Measurements from ENCODE around the gene GABRP.

Gene GABRP

DNA sequence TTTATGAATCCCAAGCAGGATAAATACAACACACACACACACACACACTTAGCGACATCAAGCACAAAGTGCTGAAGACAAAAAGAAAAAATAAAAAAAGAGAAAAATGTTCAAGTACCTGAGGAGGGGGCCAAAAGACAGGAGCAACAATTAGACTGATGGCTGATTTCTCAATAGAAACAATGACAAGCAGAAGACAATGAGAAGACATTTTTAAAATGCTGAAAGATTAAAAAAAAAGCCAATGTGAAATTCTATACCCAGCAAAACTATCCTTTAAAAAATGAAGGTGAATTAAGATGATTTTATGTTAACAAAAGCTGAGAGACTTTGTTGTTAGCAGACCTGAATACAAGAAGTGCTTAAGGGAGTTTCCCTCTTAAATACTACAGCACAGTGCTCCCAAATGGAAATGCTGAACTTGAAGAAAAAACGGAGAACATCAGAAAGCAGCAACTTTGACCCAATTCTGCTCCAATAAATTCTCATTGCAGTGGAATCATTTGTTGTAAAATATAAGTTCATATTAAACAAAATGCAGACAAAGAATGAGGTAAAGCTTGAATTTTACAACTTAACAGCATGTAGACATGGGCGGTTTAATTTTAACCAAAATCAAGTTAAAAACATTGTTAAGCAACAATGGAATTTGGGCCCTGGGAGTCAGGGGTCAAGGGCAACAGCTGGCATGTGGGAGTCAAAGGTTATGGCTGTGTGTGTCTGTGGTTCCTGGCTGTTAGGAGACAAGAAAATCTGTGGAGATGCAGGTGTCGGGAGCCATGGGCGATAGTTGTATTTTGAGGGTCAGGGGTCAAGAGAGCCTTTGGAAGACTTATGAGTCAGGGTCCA is 77.5 kb downstream of the GABRP start:
- Histone ChIP-seq H3K36me3 (ENCODE audit: insufficient read depth) (no peaks in the 10 kb centered on the region), H3K27ac (no peak overlapping the region), H4K20me1 (ENCODE audit: insufficient read depth) (no peaks in the 10 kb centered on the region), H3K4me1 (ENCODE audit: low read depth, poor library complexity, severe bottlenecking) (peaks cover 9% of the 10 kb centered on the region), H3K79me2 (ENCODE audit: insufficient read depth, low read depth) (no peaks in the 10 kb centered on the region), H2AFZ (ENCODE audit: low read depth) (no peak overlapping the region), H3K27me3 (ENCODE audit: insufficient read depth, low read depth) (no peaks in the 10 kb centered on the region), H3K4me3 (IDR thresholded peaks at IDR 0.05; ENCODE audit: insufficient read depth, low read depth, low read length) (no peak overlapping the region), H3K4me2 (no peak overlapping the region), H3K9ac (no peak overlapping the region)
- TF ChIP-seq, protein P1, sequence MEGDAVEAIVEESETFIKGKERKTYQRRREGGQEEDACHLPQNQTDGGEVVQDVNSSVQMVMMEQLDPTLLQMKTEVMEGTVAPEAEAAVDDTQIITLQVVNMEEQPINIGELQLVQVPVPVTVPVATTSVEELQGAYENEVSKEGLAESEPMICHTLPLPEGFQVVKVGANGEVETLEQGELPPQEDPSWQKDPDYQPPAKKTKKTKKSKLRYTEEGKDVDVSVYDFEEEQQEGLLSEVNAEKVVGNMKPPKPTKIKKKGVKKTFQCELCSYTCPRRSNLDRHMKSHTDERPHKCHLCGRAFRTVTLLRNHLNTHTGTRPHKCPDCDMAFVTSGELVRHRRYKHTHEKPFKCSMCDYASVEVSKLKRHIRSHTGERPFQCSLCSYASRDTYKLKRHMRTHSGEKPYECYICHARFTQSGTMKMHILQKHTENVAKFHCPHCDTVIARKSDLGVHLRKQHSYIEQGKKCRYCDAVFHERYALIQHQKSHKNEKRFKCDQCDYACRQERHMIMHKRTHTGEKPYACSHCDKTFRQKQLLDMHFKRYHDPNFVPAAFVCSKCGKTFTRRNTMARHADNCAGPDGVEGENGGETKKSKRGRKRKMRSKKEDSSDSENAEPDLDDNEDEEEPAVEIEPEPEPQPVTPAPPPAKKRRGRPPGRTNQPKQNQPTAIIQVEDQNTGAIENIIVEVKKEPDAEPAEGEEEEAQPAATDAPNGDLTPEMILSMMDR (conservative IDR thresholded peaks at IDR 0.05; ENCODE audit: low read depth, low read length) = no peak

DNA sequence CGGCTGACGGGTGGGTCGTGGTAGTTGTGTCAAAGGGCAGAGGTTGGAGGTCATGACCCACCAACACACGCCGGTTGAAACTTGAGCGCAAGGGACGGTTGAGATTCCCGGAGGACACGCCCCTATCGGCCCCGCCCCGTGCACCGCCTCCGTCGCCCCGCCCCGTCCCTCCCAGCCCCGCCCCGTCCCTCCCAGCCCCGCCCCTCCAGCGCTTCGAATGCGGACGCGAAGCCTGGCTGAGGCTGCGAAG is 78.1 kb downstream of the GABRP start:
- no peak overlapping the region for H3K27ac ChIP-seq
- H3K4me1 ChIP-seq (ENCODE audit: low read depth, poor library complexity, severe bottlenecking) = peaks cover 14% of the 10 kb centered on the region
- no peak overlapping the region for H2AFZ ChIP-seq (ENCODE audit: low read depth)
- no peaks in the 10 kb centered on the region for H4K20me1 ChIP-seq (ENCODE audit: insufficient read depth)
- H3K9ac ChIP-seq = no peak overlapping the region
- no peak overlapping the region for H3K4me2 ChIP-seq
- H3K27me3 ChIP-seq (ENCODE audit: insufficient read depth, low read depth) = no peaks in the 10 kb centered on the region
- no peak overlapping the region for H3K4me3 ChIP-seq (IDR thresholded peaks at IDR 0.05; ENCODE audit: insufficient read depth, low read depth, low read length)
- no peaks in the 10 kb centered on the region for H3K36me3 ChIP-seq (ENCODE audit: insufficient read depth)
- TF ChIP-seq, protein P1 (conservative IDR thresholded peaks at IDR 0.05; ENCODE audit: low read depth, low read length) = no peak
- H3K79me2 ChIP-seq (ENCODE audit: insufficient read depth, low read depth) = no peaks in the 10 kb centered on the region

GRCh38 chr5:170861917-170862766 is 78.6 kb downstream of the GABRP start, which contains the start of gene RANBP17:
Gene RANBP17, plus strand, starts transcription at chr5:170862018.
- no peaks in the 10 kb centered on the region for H4K20me1 ChIP-seq (ENCODE audit: insufficient read depth)
- H3K27me3 ChIP-seq (ENCODE audit: insufficient read depth, low read depth) = no peaks in the 10 kb centered on the region
- no peak within 1 kb of the TSS for H2AFZ ChIP-seq (ENCODE audit: low read depth)
- no peaks in the 10 kb centered on the region for H3K36me3 ChIP-seq (ENCODE audit: insufficient read depth)
- TF ChIP-seq, protein P1 (conservative IDR thresholded peaks at IDR 0.05; ENCODE audit: low read depth, low read length) = no peak
- no peak within 1 kb of the TSS for H3K9ac ChIP-seq
- H3K27ac ChIP-seq = no peak within 1 kb of the TSS
- no peaks in the 10 kb centered on the region for H3K79me2 ChIP-seq (ENCODE audit: insufficient read depth, low read depth)
- no peak within 1 kb of the TSS for H3K4me3 ChIP-seq (IDR thresholded peaks at IDR 0.05; ENCODE audit: insufficient read depth, low read depth, low read length)
- H3K4me2 ChIP-seq = no peak within 1 kb of the TSS
- peaks cover 14% of the 10 kb centered on the region for H3K4me1 ChIP-seq (ENCODE audit: low read depth, poor library complexity, severe bottlenecking)

DNA sequence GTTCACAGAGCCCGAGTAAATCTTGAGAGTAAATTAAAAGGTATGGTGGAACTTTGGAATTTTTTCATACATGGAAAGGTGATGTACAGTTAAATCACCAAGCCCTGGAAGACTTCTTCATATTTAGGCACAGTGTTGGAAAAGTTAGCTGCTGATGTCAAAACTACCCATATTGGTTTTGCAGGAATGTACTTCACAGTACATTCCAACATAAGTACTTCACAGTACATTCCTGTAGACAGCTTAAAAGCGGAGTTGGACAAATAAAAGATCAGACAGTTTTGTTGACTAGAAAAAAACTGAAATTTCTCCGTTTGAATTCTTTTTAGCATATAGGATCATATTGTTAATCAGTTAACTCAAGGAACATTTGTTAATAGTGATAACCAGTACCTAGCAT is 80.1 kb downstream of the GABRP start:
- no peaks in the 10 kb centered on the region for H3K79me2 ChIP-seq (ENCODE audit: insufficient read depth, low read depth)
- no peak overlapping the region for H3K4me3 ChIP-seq (IDR thresholded peaks at IDR 0.05; ENCODE audit: insufficient read depth, low read depth, low read length)

More for the DNA sequence above, 80.1 kb downstream of the GABRP start:
- Histone ChIP-seq H3K27me3 (ENCODE audit: insufficient read depth, low read depth) (no peaks in the 10 kb centered on the region), H3K4me1 (ENCODE audit: low read depth, poor library complexity, severe bottlenecking) (peaks cover 14% of the 10 kb centered on the region), H2AFZ (ENCODE audit: low read depth) (no peak overlapping the region), H3K9ac (no peak overlapping the region), H3K27ac (no peak overlapping the region), H4K20me1 (ENCODE audit: insufficient read depth) (no peaks in the 10 kb centered on the region), H3K36me3 (ENCODE audit: insufficient read depth) (no peaks in the 10 kb centered on the region), H3K4me2 (no peak overlapping the region)
- TF ChIP-seq, protein P1 (conservative IDR thresholded peaks at IDR 0.05; ENCODE audit: low read depth, low read length) = no peak
